ENCODE results near the gene ANO2.

GRCh38 chr12:5872745-5873144 lies 72.3 kb downstream of the ANO2 start:
- TF ChIP-seq CTCF (IDR thresholded peaks at IDR 0.05 in 4 of 5, conservative IDR thresholded peaks at IDR 0.05 in 1 of 5) (no peak), POLR2A (IDR thresholded peaks at IDR 0.05) (no peak)
